HL-60/S4 treated with phorbol 12-myristate 13-acetate at 8.2 ng/mL for 4 days and 3 days (cell line): ENCODE data around the gene HOXC6.

Source experiments
- in situ Hi-C: fragments of 300-500 bp; cut with MboI; formaldehyde crosslinking; loops from 2 replicates; pipeline ENCODE4 v1.15.0; 2022; ENCODE audit warnings: low sequenced_read_pairs

Gene HOXC6

GRCh38 chr12:54028314-54029201 is at the start of gene HOXC6:
Gene HOXC6 (plus strand): TSS chr12:54028440. CDS start chr12:54028522, 82 bp downstream.
- in situ Hi-C loops, result no loop called here

GRCh38 chr12:53978477-53979356 is 49.5 kb upstream of the HOXC6 start:
- in situ Hi-C loops, result loop anchor here (25.0 kb wide), 1 partner anchor 384 kb away; the partner anchor contains the start of gene GPR84

GRCh38 chr12:53980104-53980801 is 48.0 kb upstream of the HOXC6 start:
- in situ Hi-C loops, result loop anchor here (25.0 kb wide), 1 partner anchor 382 kb away; the partner anchor contains the start of gene GPR84

GRCh38 chr12:53980802-53981496 is 47.3 kb upstream of the HOXC6 start:
- in situ Hi-C loops, result loop anchor here (25.0 kb wide), 1 partner anchor 381 kb away; the partner anchor contains the start of gene GPR84

GRCh38 chr12:53981634-53982565 is 46.3 kb upstream of the HOXC6 start:
- in situ Hi-C loops, result loop anchor here (25.0 kb wide), 1 partner anchor 380 kb away; the partner anchor contains the start of gene GPR84

GRCh38 chr12:53982648-53983567 is 45.3 kb upstream of the HOXC6 start:
- in situ Hi-C loops, result loop anchor here (25.0 kb wide), 1 partner anchor 379 kb away; the partner anchor contains the start of gene GPR84

- in situ Hi-C loops, result loop anchor here (25.0 kb wide), 1 partner anchor 379 kb away; the partner anchor contains the start of gene GPR84
Observed at GRCh38 chr12:53983568-53983949, 44.7 kb upstream of the HOXC6 start.

- in situ Hi-C loops, result loop anchor here (25.0 kb wide), 1 partner anchor 378 kb away; the partner anchor contains the start of gene GPR84
Observed at GRCh38 chr12:53983950-53984572, 44.2 kb upstream of the HOXC6 start.

- in situ Hi-C loops, result loop anchor here (25.0 kb wide), 1 partner anchor 377 kb away; the partner anchor contains the start of gene GPR84
Observed at GRCh38 chr12:53984901-53985691, 43.1 kb upstream of the HOXC6 start, which contains the start of gene HOXC10. Gene HOXC10 (plus strand): TSS chr12:53985146. CDS start chr12:53985260, 114 bp downstream.

- in situ Hi-C loops, result loop anchor here (25.0 kb wide), 1 partner anchor 377 kb away; the partner anchor contains the start of gene GPR84
Observed at GRCh38 chr12:53985692-53985993, 42.6 kb upstream of the HOXC6 start.

GRCh38 chr12:53985994-53986685 is 42.1 kb upstream of the HOXC6 start:
- in situ Hi-C loops, result loop anchor here (25.0 kb wide), 1 partner anchor 376 kb away; the partner anchor contains the start of gene GPR84

- in situ Hi-C loops, result loop anchor here (25.0 kb wide), 1 partner anchor 375 kb away; the partner anchor contains the start of gene GPR84
Observed at GRCh38 chr12:53986686-53987483, 41.4 kb upstream of the HOXC6 start.

GRCh38 chr12:53987787-53988230 is 40.4 kb upstream of the HOXC6 start:
- in situ Hi-C loops, result loop anchor here (25.0 kb wide), 1 partner anchor 374 kb away; the partner anchor contains the start of gene GPR84

- in situ Hi-C loops, result loop anchor here (25.0 kb wide), 1 partner anchor 374 kb away; the partner anchor contains the start of gene GPR84
Observed at GRCh38 chr12:53988541-53989226, 39.6 kb upstream of the HOXC6 start.
